SK-N-MC (cell line): ENCODE measurements around the gene ITPRIPL2.

Experiments used
- EZH2 ChIP-seq: fragments of 200-600 bp; sonication (generic); IDR thresholded peaks from one replicate; pipeline ENCODE4 v1.6.1; 2017; ENCODE audit warnings: antibody characterized with exemption
- POLR2AphosphoS5 ChIP-seq: IDR thresholded peaks from 2 replicates; pipeline ENCODE4 v1.6.1; 2012; ENCODE audit warnings: mild to moderate bottlenecking, low read depth, low read length, borderline replicate concordance

- TF ChIP-seq EZH2 (no peak), POLR2AphosphoS5 (no peak)
Observed at GRCh38 chr16:19143599-19143956, 29.8 kb downstream of the ITPRIPL2 start.
